ENCODE data around the gene TRMT44. TPM values are rescaled to one million over a fixed set of nuclear protein-coding genes. Genes with fewer than 3 reads are reported as not detected.

Gene TRMT44
- total and polyA plus RNA-seq, 7 experiments from 2014 or later, result 13.8 to 33.7 (median 29.3) TPM

GRCh38 chr4:8443801-8444200, 3.2 kb downstream of the TRMT44 start:
- ChIA-PET POLR2A (no interaction called here), CTCF (no interaction called here)
- Histone ChIP-seq H3K4me3 (ENCODE audit: low read length) (no peak overlapping the region), H3K27ac (ENCODE audit: low read depth, low read length) (no peak overlapping the region), H3K27me3 (ENCODE audit: control insufficient read depth in 2 of 2, insufficient read depth in 2 of 2, low read length in 2 of 2) (no peaks in the 10 kb centered on the region), H3K36me3 (ENCODE audit: control insufficient read depth in 2 of 3, insufficient read depth in 3 of 3, low read length in 3 of 3) (peaks cover 0 to 30% (median 5%) of the 10 kb centered on the region in 3 experiments), H3K9me3 (ENCODE audit: control insufficient read depth in 2 of 3, low read length in 3 of 3) (no peaks in the 10 kb centered on the region), H3K4me1 (ENCODE audit: control insufficient read depth in 2 of 2, insufficient read depth in 2 of 2, low read length in 2 of 2) (peaks cover 22 to 29% of the 10 kb centered on the region in 2 donors)
- Mint-ChIP-seq H3K4me3 (peak overlapping the region in 5 of 10 donors; percentile 84 to 100 (median 97)), H3K4me1 (peaks cover 46 to 66% (median 56%) of the 10 kb centered on the region in 7 donors), H3K36me3 (peaks cover under 1 to 10% (median 8%) of the 10 kb centered on the region in 5 donors), H3K27ac (peak overlapping the region in 1 of 9 donors; percentile 21), H3K9me3 (peaks cover 0 to 9% (median 0%) of the 10 kb centered on the region in 11 donors), H3K27me3 (peaks cover 0 to 2% (median 0%) of the 10 kb centered on the region in 5 donors)
- ATAC-seq (no peak), DNase-seq (no peak)
- intact Hi-C loops (cut with micrococcal nuclease), result loop anchor here in 1 of 2 donors (10.0 kb wide), 1 partner anchor 689 kb away; no protein-coding TSS in a partner anchor

GRCh38 chr4:8446122-8446521, 5.5 kb downstream of the TRMT44 start:
- DNase-seq, result no peak
- Histone ChIP-seq H3K27me3 (ENCODE audit: control insufficient read depth in 2 of 2, insufficient read depth in 2 of 2, low read length in 2 of 2) (no peaks in the 10 kb centered on the region), H3K27ac (ENCODE audit: low read depth, low read length) (no peak overlapping the region), H3K9me3 (ENCODE audit: control insufficient read depth in 2 of 3, low read length in 3 of 3) (no peaks in the 10 kb centered on the region), H3K36me3 (ENCODE audit: control insufficient read depth in 2 of 3, insufficient read depth in 3 of 3, low read length in 3 of 3) (peaks cover 0 to 35% (median 10%) of the 10 kb centered on the region in 3 experiments), H3K4me3 (ENCODE audit: low read length) (no peak overlapping the region), H3K4me1 (ENCODE audit: control insufficient read depth in 2 of 2, insufficient read depth in 2 of 2, low read length in 2 of 2) (peaks cover 8 to 17% of the 10 kb centered on the region in 2 donors)
- no peak for ATAC-seq
- POLR2A ChIA-PET, result no interaction called here
- intact Hi-C loops (cut with micrococcal nuclease), result loop anchor here in 1 of 2 donors (10.0 kb wide), 1 partner anchor 691 kb away; no protein-coding TSS in a partner anchor
- H3K9me3 Mint-ChIP-seq, result no peaks in the 10 kb centered on the region
- no peak overlapping the region for H3K27ac Mint-ChIP-seq
- H3K36me3 Mint-ChIP-seq, result peaks cover 0 to 15% (median 2%) of the 10 kb centered on the region in 5 donors
- CTCF ChIA-PET, result no interaction called here
- no peaks in the 10 kb centered on the region for H3K27me3 Mint-ChIP-seq
- no peak overlapping the region for H3K4me3 Mint-ChIP-seq
- peaks cover 32 to 45% (median 36%) of the 10 kb centered on the region in 7 donors for H3K4me1 Mint-ChIP-seq

GRCh38 chr4:8451440-8452182, 11.0 kb downstream of the TRMT44 start:
- Mint-ChIP-seq H3K36me3 (peaks cover 0 to 53% (median 11%) of the 10 kb centered on the region in 5 donors), H3K27ac (peak overlapping the region in 1 of 9 donors; percentile 8), H3K9me3 (no peaks in the 10 kb centered on the region), H3K4me3 (no peak overlapping the region), H3K4me1 (no peaks in the 10 kb centered on the region), H3K27me3 (no peaks in the 10 kb centered on the region)
- no peak for DNase-seq
- no peak for ATAC-seq
- Histone ChIP-seq H3K36me3 (ENCODE audit: control insufficient read depth in 2 of 3, insufficient read depth in 3 of 3, low read length in 3 of 3) (peaks cover 16 to 83% (median 18%) of the 10 kb centered on the region in 3 experiments), H3K27ac (ENCODE audit: low read depth, low read length) (no peak overlapping the region), H3K4me1 (ENCODE audit: control insufficient read depth in 2 of 2, insufficient read depth in 2 of 2, low read length in 2 of 2) (no peaks in the 10 kb centered on the region), H3K9me3 (ENCODE audit: control insufficient read depth in 2 of 3, low read length in 3 of 3) (no peaks in the 10 kb centered on the region), H3K27me3 (ENCODE audit: control insufficient read depth in 2 of 2, insufficient read depth in 2 of 2, low read length in 2 of 2) (no peaks in the 10 kb centered on the region), H3K4me3 (ENCODE audit: low read length) (no peak overlapping the region)
- intact Hi-C loops (cut with micrococcal nuclease), result no loop called here
- ChIA-PET POLR2A (interaction anchor here (0.6 kb wide), 1 partner anchor 615 kb away, joined by 3 read pairs; no protein-coding TSS in a partner anchor), CTCF (no interaction called here)

GRCh38 chr4:8453957-8454356, 13.4 kb downstream of the TRMT44 start:
- no peak for DNase-seq
- no peaks in the 10 kb centered on the region for H3K4me1 Mint-ChIP-seq
- intact Hi-C loops (cut with micrococcal nuclease), result no loop called here
- no peaks in the 10 kb centered on the region for H3K27me3 Mint-ChIP-seq
- Histone ChIP-seq H3K9me3 (ENCODE audit: control insufficient read depth in 2 of 3, low read length in 3 of 3) (no peaks in the 10 kb centered on the region), H3K27ac (ENCODE audit: low read depth, low read length) (no peak overlapping the region), H3K27me3 (ENCODE audit: control insufficient read depth in 2 of 2, insufficient read depth in 2 of 2, low read length in 2 of 2) (no peaks in the 10 kb centered on the region), H3K4me1 (ENCODE audit: control insufficient read depth in 2 of 2, insufficient read depth in 2 of 2, low read length in 2 of 2) (no peaks in the 10 kb centered on the region), H3K36me3 (ENCODE audit: control insufficient read depth in 2 of 3, insufficient read depth in 3 of 3, low read length in 3 of 3) (peaks cover 13 to 85% (median 18%) of the 10 kb centered on the region in 3 experiments), H3K4me3 (ENCODE audit: low read length) (no peak overlapping the region)
- H3K36me3 Mint-ChIP-seq, result peaks cover 6 to 60% (median 21%) of the 10 kb centered on the region in 5 donors
- CTCF ChIA-PET, result no interaction called here
- POLR2A ChIA-PET, result no interaction called here
- no peak for ATAC-seq
- no peak overlapping the region for H3K27ac Mint-ChIP-seq
- no peaks in the 10 kb centered on the region for H3K9me3 Mint-ChIP-seq
- H3K4me3 Mint-ChIP-seq, result no peak overlapping the region

GRCh38 chr4:8457646-8458252, 17.2 kb downstream of the TRMT44 start:
- ATAC-seq, result no peak
- H3K36me3 Mint-ChIP-seq, result peaks cover 8 to 56% (median 17%) of the 10 kb centered on the region in 5 donors
- H3K27me3 ChIP-seq (ENCODE audit: control insufficient read depth in 2 of 2, insufficient read depth in 2 of 2, low read length in 2 of 2), result no peaks in the 10 kb centered on the region
- no peak overlapping the region for H3K27ac ChIP-seq (ENCODE audit: low read depth, low read length)
- intact Hi-C loops (cut with micrococcal nuclease), result no loop called here
- no peak for DNase-seq
- H3K9me3 Mint-ChIP-seq, result peaks cover 0 to 1% (median 0%) of the 10 kb centered on the region in 11 donors
- no peak overlapping the region for H3K4me3 ChIP-seq (ENCODE audit: low read length)
- H3K27me3 Mint-ChIP-seq, result no peaks in the 10 kb centered on the region
- peak overlapping the region in 1 of 9 donors; percentile 2 for H3K27ac Mint-ChIP-seq
- ChIA-PET CTCF (no interaction called here), POLR2A (no interaction called here)
- H3K4me1 ChIP-seq (ENCODE audit: control insufficient read depth in 2 of 2, insufficient read depth in 2 of 2, low read length in 2 of 2), result no peaks in the 10 kb centered on the region
- no peak overlapping the region for H3K4me3 Mint-ChIP-seq
- no peaks in the 10 kb centered on the region for H3K9me3 ChIP-seq (ENCODE audit: control insufficient read depth in 2 of 3, low read length in 3 of 3)
- H3K4me1 Mint-ChIP-seq, result no peaks in the 10 kb centered on the region
- peaks cover 9 to 85% (median 16%) of the 10 kb centered on the region in 3 experiments for H3K36me3 ChIP-seq (ENCODE audit: control insufficient read depth in 2 of 3, insufficient read depth in 3 of 3, low read length in 3 of 3)

- Histone ChIP-seq H3K4me3 (ENCODE audit: low read length) (no peak overlapping the region), H3K27ac (ENCODE audit: low read depth, low read length) (no peak overlapping the region), H3K27me3 (ENCODE audit: control insufficient read depth in 2 of 2, insufficient read depth in 2 of 2, low read length in 2 of 2) (no peaks in the 10 kb centered on the region), H3K4me1 (ENCODE audit: control insufficient read depth in 2 of 2, insufficient read depth in 2 of 2, low read length in 2 of 2) (no peaks in the 10 kb centered on the region), H3K9me3 (ENCODE audit: control insufficient read depth in 2 of 3, low read length in 3 of 3) (no peaks in the 10 kb centered on the region), H3K36me3 (ENCODE audit: control insufficient read depth in 2 of 3, insufficient read depth in 3 of 3, low read length in 3 of 3) (peaks cover 0 to 85% (median 0%) of the 10 kb centered on the region in 3 experiments)
- no peak for ATAC-seq
- Mint-ChIP-seq H3K4me1 (no peaks in the 10 kb centered on the region), H3K27ac (no peak overlapping the region), H3K27me3 (no peaks in the 10 kb centered on the region), H3K4me3 (no peak overlapping the region), H3K9me3 (peaks cover 0 to 1% (median 0%) of the 10 kb centered on the region in 11 donors), H3K36me3 (peaks cover 11 to 40% (median 17%) of the 10 kb centered on the region in 5 donors)
- intact Hi-C loops (cut with micrococcal nuclease), result no loop called here
- no peak for DNase-seq
- CTCF ChIA-PET, result no interaction called here
- POLR2A ChIA-PET, result no interaction called here
Observed at GRCh38 chr4:8459867-8460445, 19.4 kb downstream of the TRMT44 start.
